WTC11 (cell line): ENCODE data around the gene MPZL3. TPM values are rescaled to one million over a fixed set of nuclear protein-coding genes. Genes with fewer than 3 reads are reported as not detected.

Experiments
- ATAC-seq: fragments of 200-7000 bp; cut with Tn5 transposase; 2 replicates; pipeline ENCODE4 v1.10.0; 2021; ENCODE audit warnings: mild to moderate bottlenecking, moderate library complexity
- CTCF ChIA-PET: fragments of 300-600 bp; sonication (Branson Sonifier 250); formaldehyde crosslinking; loops from one replicate; lab custom pipeline; 2021; ENCODE audit warnings: antibody characterized with exemption; lab: Charles Lee
- POLR2A ChIA-PET: fragments of 350-600 bp; sonication (Branson Sonifier 250); formaldehyde crosslinking; loops from one replicate; lab custom pipeline; 2021; ENCODE audit warnings: antibody characterized with exemption; lab: Charles Lee
- DNase-seq: peaks from one replicate; pipeline ENCODE4 v3.0.0; 2021; ENCODE audit warnings: low spot score
- H3K27ac Mint-ChIP-seq: 2 replicates; pipeline ENCODE4 v1.8.0; 2021; ENCODE audit warnings: mixed read lengths
- H3K27me3 Mint-ChIP-seq: 2 replicates; pipeline ENCODE4 v1.8.0; 2021; ENCODE audit warnings: low read depth, mild to moderate bottlenecking, moderate library complexity, mixed read lengths
- H3K36me3 Mint-ChIP-seq: 2 replicates; pipeline ENCODE4 v1.8.0; 2021; ENCODE audit warnings: mixed read lengths
- H3K4me1 Mint-ChIP-seq: 2 replicates; pipeline ENCODE4 v1.8.0; 2022; ENCODE audit warnings: mixed read lengths
- H3K4me3 Mint-ChIP-seq: 2 replicates; pipeline ENCODE4 v1.8.0; 2021; ENCODE audit warnings: mild to moderate bottlenecking, moderate library complexity, mixed read lengths
- H3K9me3 Mint-ChIP-seq: 2 replicates; pipeline ENCODE4 v1.8.0; 2021; ENCODE audit warnings: mixed read lengths
- ATF1 ChIP-seq: sonication (generic); formaldehyde crosslinking; IDR thresholded peaks from 2 replicates; pipeline ENCODE4 v1.8.1; 2023; ENCODE audit warnings: mild to moderate bottlenecking, moderate library complexity, missing genetic modification reagents
- ELF4 ChIP-seq: sonication (generic); formaldehyde crosslinking; IDR thresholded peaks from 2 replicates; pipeline ENCODE4 v1.8.1; 2022; ENCODE audit warnings: low read depth, mild to moderate bottlenecking, moderate library complexity, missing genetic modification reagents
- ESRRA ChIP-seq: sonication (generic); formaldehyde crosslinking; IDR thresholded peaks from 2 replicates; pipeline ENCODE4 v1.8.1; 2022; ENCODE audit warnings: mild to moderate bottlenecking, missing genetic modification reagents, borderline replicate concordance
- FOXK1 ChIP-seq: sonication (generic); formaldehyde crosslinking; IDR thresholded peaks from 2 replicates; pipeline ENCODE4 v1.8.0; 2022; ENCODE audit warnings: mild to moderate bottlenecking, moderate library complexity, missing genetic modification reagents
- GABPB1 ChIP-seq: sonication (generic); formaldehyde crosslinking; IDR thresholded peaks from 2 replicates; pipeline ENCODE4 v1.8.1; 2023; ENCODE audit warnings: mild to moderate bottlenecking, missing genetic modification reagents
- HMGA2 ChIP-seq: fragments of 250-450 bp; sonication (Bioruptor Pico); IDR thresholded peaks from 2 replicates; pipeline ENCODE4 v1.4.0; 2021; ENCODE audit warnings: mild to moderate bottlenecking, moderate library complexity
- IRF2 ChIP-seq: sonication (generic); formaldehyde crosslinking; IDR thresholded peaks from 2 replicates; pipeline ENCODE4 v1.8.0; 2022; ENCODE audit warnings: low read depth, missing genetic modification reagents, borderline replicate concordance
- MYBL2 ChIP-seq: sonication (generic); formaldehyde crosslinking; IDR thresholded peaks from 2 replicates; pipeline ENCODE4 v1.8.1; 2023; ENCODE audit warnings: mild to moderate bottlenecking, moderate library complexity, missing genetic modification reagents
- NFATC4 ChIP-seq: fragments of 250-450 bp; sonication (Bioruptor Pico); IDR thresholded peaks from 2 replicates; pipeline ENCODE4 v1.9.0; 2021; ENCODE audit warnings: mild to moderate bottlenecking
- NFE2L1 ChIP-seq: sonication (generic); formaldehyde crosslinking; IDR thresholded peaks from 2 replicates; pipeline ENCODE4 v1.8.1; 2023; ENCODE audit warnings: missing genetic modification reagents
- NR3C1 ChIP-seq: sonication (generic); formaldehyde crosslinking; conservative IDR thresholded peaks from 2 replicates; pipeline ENCODE4 v1.8.1; 2023; ENCODE audit warnings: low read depth, mild to moderate bottlenecking, missing genetic modification reagents
- OVOL2 ChIP-seq: fragments of 250-450 bp; sonication (Bioruptor Pico); IDR thresholded peaks from 2 replicates; pipeline ENCODE4 v1.9.0; 2021; ENCODE audit warnings: mild to moderate bottlenecking, borderline replicate concordance
- RORB ChIP-seq: fragments of 250-450 bp; sonication (Bioruptor Pico); IDR thresholded peaks from 2 replicates; pipeline ENCODE4 v1.9.0; 2021; ENCODE audit warnings: mild to moderate bottlenecking
- SMAD3 ChIP-seq: sonication (generic); formaldehyde crosslinking; IDR thresholded peaks from 2 replicates; pipeline ENCODE4 v1.8.0; 2022; ENCODE audit warnings: missing genetic modification reagents, mild to moderate bottlenecking, borderline replicate concordance
- SOX15 ChIP-seq: fragments of 250-450 bp; sonication (Bioruptor Pico); IDR thresholded peaks from 2 replicates; pipeline ENCODE4 v1.9.0; 2021; ENCODE audit warnings: mild to moderate bottlenecking
- TCF7 ChIP-seq: sonication (generic); formaldehyde crosslinking; IDR thresholded peaks from 2 replicates; pipeline ENCODE4 v1.8.0; 2022; ENCODE audit warnings: mild to moderate bottlenecking, low read depth, missing genetic modification reagents, moderate library complexity
- ZNF138 ChIP-seq: sonication (generic); formaldehyde crosslinking; conservative IDR thresholded peaks from 2 replicates; pipeline ENCODE4 v1.8.1; 2022; ENCODE audit warnings: mild to moderate bottlenecking, moderate library complexity, missing genetic modification reagents
- ZNF423 ChIP-seq: fragments of 250-450 bp; sonication (Bioruptor Pico); IDR thresholded peaks from 2 replicates; pipeline ENCODE4 v2.1.2; 2022; ENCODE audit warnings: mild to moderate bottlenecking, moderate library complexity
- total RNA-seq: library from RNA; stranded (reverse); gene quantifications from 3 replicates; pipeline ENCODE4 v1.2.3, GENCODE V29; 2021
- TF ChIP-seq, protein P1 (sequence below): sonication (generic); formaldehyde crosslinking; IDR thresholded peaks from 2 replicates; pipeline ENCODE4 v1.8.0; 2022; ENCODE audit warnings: mild to moderate bottlenecking, missing genetic modification reagents
- TF ChIP-seq, protein P2 (sequence below): sonication (generic); formaldehyde crosslinking; IDR thresholded peaks from 2 replicates; pipeline ENCODE4 v1.8.1; 2022; ENCODE audit warnings: missing genetic modification reagents, borderline replicate concordance
- TF ChIP-seq, protein P3 (sequence below): sonication (generic); formaldehyde crosslinking; IDR thresholded peaks from 2 replicates; pipeline ENCODE4 v1.8.1; 2022; ENCODE audit warnings: low read depth, mild to moderate bottlenecking, moderate library complexity, missing genetic modification reagents, borderline replicate concordance
- TF ChIP-seq, protein P4 (sequence below): sonication (generic); formaldehyde crosslinking; IDR thresholded peaks from 2 replicates; pipeline ENCODE4 v1.8.0; 2022; ENCODE audit warnings: mild to moderate bottlenecking, missing genetic modification reagents
- TF ChIP-seq, protein P5 (sequence below): sonication (generic); formaldehyde crosslinking; IDR thresholded peaks from 2 replicates; pipeline ENCODE4 v1.8.1; 2023; ENCODE audit warnings: mild to moderate bottlenecking, missing genetic modification reagents
- TF ChIP-seq, protein P6 (sequence below): sonication (generic); formaldehyde crosslinking; IDR thresholded peaks from 2 replicates; pipeline ENCODE4 v1.8.1; 2023; ENCODE audit warnings: mild to moderate bottlenecking, moderate library complexity, missing genetic modification reagents
- TF ChIP-seq, protein P7 (sequence below): sonication (generic); formaldehyde crosslinking; IDR thresholded peaks from 2 replicates; pipeline ENCODE4 v1.8.1; 2022; ENCODE audit warnings: low read depth, missing genetic modification reagents, borderline replicate concordance

Gene MPZL3
- total RNA-seq, 1 experiment from 2014 or later: 2.1 TPM

DNA sequence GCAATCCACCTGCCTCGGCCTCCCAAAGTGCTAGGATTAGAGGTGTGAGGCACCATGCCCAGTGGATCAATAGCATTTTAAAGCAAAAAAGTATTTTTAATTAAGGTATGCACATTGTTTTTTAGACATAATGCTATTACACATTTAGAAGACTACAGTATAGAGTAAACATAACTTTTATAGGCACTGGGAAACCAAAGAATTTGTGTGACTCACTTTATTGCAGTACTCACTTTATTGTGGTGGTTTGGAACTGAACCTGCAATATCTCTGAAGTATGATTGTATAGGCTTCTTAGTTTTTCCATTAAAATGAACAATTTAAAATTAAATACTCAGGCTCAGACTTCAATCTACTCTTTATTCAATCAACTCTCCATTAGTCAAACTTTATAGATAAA is 34.8 kb upstream of the MPZL3 start:
- Mint-ChIP-seq H3K36me3 (no peaks in the 10 kb centered on the region), H3K4me3 (no peak overlapping the region), H3K27ac (no peak overlapping the region), H3K9me3 (peaks cover 3% of the 10 kb centered on the region), H3K4me1 (no peaks in the 10 kb centered on the region), H3K27me3 (peaks cover 33% of the 10 kb centered on the region)
- DNase-seq: no peak
- no peak for ATAC-seq
- ChIA-PET CTCF (interaction anchor here (1.0 kb wide), 2 partner anchors 9 to 88 kb away, joined by 3 read pairs; no protein-coding TSS in a partner anchor), POLR2A (no interaction called here)
- TF ChIP-seq FOXK1 (no peak), NFATC4 (CRISPR knock-in tag) (no peak), TCF7 (CRISPR knock-in tag) (no peak), ATF1 (CRISPR knock-in tag) (no peak), IRF2 (CRISPR knock-in tag) (no peak), NR3C1 (CRISPR knock-in tag) (no peak), SMAD3 (no peak), ZNF138 (no peak), ZNF423 (CRISPR knock-in tag) (no peak), RORB (CRISPR knock-in tag) (no peak)
- TF ChIP-seq, protein P1, sequence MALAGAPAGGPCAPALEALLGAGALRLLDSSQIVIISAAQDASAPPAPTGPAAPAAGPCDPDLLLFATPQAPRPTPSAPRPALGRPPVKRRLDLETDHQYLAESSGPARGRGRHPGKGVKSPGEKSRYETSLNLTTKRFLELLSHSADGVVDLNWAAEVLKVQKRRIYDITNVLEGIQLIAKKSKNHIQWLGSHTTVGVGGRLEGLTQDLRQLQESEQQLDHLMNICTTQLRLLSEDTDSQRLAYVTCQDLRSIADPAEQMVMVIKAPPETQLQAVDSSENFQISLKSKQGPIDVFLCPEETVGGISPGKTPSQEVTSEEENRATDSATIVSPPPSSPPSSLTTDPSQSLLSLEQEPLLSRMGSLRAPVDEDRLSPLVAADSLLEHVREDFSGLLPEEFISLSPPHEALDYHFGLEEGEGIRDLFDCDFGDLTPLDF (CRISPR knock-in tag): no peak
- TF ChIP-seq, protein P2, sequence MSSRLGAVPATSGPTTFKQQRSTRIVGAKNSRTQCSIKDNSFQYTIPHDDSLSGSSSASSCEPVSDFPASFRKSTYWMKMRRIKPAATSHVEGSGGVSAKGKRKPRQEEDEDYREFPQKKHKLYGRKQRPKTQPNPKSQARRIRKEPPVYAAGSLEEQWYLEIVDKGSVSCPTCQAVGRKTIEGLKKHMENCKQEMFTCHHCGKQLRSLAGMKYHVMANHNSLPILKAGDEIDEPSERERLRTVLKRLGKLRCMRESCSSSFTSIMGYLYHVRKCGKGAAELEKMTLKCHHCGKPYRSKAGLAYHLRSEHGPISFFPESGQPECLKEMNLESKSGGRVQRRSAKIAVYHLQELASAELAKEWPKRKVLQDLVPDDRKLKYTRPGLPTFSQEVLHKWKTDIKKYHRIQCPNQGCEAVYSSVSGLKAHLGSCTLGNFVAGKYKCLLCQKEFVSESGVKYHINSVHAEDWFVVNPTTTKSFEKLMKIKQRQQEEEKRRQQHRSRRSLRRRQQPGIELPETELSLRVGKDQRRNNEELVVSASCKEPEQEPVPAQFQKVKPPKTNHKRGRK (CRISPR knock-in tag): no peak

DNA sequence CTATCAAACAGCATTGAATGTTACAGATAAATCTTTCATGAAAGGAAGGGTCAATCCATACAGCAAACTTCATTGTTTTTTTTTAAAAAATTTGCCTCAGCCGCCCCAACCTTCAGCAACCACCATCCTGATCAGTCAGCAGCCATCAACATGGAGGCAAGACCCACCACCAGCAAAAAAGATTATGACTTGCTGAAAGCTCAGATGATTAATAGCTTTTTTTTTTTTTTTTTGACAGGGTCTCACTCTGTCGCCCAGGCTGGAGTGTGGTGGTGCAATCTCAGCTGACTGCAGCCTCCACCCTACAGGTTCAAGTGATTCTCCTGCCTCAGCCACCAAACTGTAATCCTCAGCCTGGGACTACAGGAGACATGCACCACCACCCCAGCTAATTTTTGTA is 34.4 kb upstream of the MPZL3 start:
- ChIA-PET CTCF (interaction anchor here (1.0 kb wide), 1 partner anchor 88 kb away, joined by 3 read pairs; no protein-coding TSS in a partner anchor), POLR2A (no interaction called here)
- H3K27me3 Mint-ChIP-seq: peaks cover 30% of the 10 kb centered on the region
- no peak for TF ChIP-seq SOX15
- no peak for TF ChIP-seq SMAD3
- no peak for TF ChIP-seq ESRRA (CRISPR knock-in tag)
- no peak for TF ChIP-seq ELF4 (CRISPR knock-in tag)
- TF ChIP-seq, protein P3, sequence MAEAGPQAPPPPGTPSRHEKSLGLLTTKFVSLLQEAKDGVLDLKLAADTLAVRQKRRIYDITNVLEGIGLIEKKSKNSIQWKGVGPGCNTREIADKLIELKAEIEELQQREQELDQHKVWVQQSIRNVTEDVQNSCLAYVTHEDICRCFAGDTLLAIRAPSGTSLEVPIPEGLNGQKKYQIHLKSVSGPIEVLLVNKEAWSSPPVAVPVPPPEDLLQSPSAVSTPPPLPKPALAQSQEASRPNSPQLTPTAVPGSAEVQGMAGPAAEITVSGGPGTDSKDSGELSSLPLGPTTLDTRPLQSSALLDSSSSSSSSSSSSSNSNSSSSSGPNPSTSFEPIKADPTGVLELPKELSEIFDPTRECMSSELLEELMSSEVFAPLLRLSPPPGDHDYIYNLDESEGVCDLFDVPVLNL (CRISPR knock-in tag): no peak
- TF ChIP-seq, protein P4, sequence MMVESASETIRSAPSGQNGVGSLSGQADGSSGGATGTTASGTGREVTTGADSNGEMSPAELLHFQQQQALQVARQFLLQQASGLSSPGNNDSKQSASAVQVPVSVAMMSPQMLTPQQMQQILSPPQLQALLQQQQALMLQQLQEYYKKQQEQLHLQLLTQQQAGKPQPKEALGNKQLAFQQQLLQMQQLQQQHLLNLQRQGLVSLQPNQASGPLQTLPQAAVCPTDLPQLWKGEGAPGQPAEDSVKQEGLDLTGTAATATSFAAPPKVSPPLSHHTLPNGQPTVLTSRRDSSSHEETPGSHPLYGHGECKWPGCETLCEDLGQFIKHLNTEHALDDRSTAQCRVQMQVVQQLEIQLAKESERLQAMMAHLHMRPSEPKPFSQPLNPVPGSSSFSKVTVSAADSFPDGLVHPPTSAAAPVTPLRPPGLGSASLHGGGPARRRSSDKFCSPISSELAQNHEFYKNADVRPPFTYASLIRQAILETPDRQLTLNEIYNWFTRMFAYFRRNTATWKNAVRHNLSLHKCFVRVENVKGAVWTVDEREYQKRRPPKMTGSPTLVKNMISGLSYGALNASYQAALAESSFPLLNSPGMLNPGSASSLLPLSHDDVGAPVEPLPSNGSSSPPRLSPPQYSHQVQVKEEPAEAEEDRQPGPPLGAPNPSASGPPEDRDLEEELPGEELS (CRISPR knock-in tag): no peak
- no peak for TF ChIP-seq OVOL2
- TF ChIP-seq, protein P1 (CRISPR knock-in tag): no peak
- no peak for TF ChIP-seq MYBL2 (CRISPR knock-in tag)
- no peak for TF ChIP-seq GABPB1
- TF ChIP-seq, protein P5, sequence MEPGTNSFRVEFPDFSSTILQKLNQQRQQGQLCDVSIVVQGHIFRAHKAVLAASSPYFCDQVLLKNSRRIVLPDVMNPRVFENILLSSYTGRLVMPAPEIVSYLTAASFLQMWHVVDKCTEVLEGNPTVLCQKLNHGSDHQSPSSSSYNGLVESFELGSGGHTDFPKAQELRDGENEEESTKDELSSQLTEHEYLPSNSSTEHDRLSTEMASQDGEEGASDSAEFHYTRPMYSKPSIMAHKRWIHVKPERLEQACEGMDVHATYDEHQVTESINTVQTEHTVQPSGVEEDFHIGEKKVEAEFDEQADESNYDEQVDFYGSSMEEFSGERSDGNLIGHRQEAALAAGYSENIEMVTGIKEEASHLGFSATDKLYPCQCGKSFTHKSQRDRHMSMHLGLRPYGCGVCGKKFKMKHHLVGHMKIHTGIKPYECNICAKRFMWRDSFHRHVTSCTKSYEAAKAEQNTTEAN (CRISPR knock-in tag): no peak
- TF ChIP-seq, protein P6, sequence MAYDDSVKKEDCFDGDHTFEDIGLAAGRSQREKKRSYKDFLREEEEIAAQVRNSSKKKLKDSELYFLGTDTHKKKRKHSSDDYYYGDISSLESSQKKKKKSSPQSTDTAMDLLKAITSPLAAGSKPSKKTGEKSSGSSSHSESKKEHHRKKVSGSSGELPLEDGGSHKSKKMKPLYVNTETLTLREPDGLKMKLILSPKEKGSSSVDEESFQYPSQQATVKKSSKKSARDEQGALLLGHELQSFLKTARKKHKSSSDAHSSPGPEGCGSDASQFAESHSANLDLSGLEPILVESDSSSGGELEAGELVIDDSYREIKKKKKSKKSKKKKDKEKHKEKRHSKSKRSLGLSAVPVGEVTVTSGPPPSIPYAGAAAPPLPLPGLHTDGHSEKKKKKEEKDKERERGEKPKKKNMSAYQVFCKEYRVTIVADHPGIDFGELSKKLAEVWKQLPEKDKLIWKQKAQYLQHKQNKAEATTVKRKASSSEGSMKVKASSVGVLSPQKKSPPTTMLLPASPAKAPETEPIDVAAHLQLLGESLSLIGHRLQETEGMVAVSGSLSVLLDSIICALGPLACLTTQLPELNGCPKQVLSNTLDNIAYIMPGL (CRISPR knock-in tag): no peak
- no peak for TF ChIP-seq NFATC4 (CRISPR knock-in tag)
- no peak for TF ChIP-seq HMGA2 (CRISPR knock-in tag)
- TF ChIP-seq, protein P7, sequence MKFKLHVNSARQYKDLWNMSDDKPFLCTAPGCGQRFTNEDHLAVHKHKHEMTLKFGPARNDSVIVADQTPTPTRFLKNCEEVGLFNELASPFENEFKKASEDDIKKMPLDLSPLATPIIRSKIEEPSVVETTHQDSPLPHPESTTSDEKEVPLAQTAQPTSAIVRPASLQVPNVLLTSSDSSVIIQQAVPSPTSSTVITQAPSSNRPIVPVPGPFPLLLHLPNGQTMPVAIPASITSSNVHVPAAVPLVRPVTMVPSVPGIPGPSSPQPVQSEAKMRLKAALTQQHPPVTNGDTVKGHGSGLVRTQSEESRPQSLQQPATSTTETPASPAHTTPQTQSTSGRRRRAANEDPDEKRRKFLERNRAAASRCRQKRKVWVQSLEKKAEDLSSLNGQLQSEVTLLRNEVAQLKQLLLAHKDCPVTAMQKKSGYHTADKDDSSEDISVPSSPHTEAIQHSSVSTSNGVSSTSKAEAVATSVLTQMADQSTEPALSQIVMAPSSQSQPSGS (CRISPR knock-in tag): no peak
- TF ChIP-seq NFE2L1 (CRISPR knock-in tag): no peak

More for the DNA sequence above, 34.4 kb upstream of the MPZL3 start:
- H3K36me3 Mint-ChIP-seq: no peaks in the 10 kb centered on the region
- H3K9me3 Mint-ChIP-seq: peaks cover 3% of the 10 kb centered on the region
- no peak overlapping the region for H3K27ac Mint-ChIP-seq
- ATAC-seq (no peak), DNase-seq (no peak)
- no peaks in the 10 kb centered on the region for H3K4me1 Mint-ChIP-seq
- H3K4me3 Mint-ChIP-seq: no peak overlapping the region
